NCI-H146 treated with DMSO at 0.1 percent for 48 hours (cell line): ENCODE results near the gene ADAMTSL3.
"Not testable (repeated sequence)": the region's sequence is repeated elsewhere in the genome, so short reads cannot be mapped to it uniquely, and the experiment has no call there.

Experiments used
- DNase-seq: peaks from one replicate; lab custom pipeline; 2025; ENCODE audit not compliant: unreplicated experiment; lab: John Stamatoyannopoulos, UW

Gene ADAMTSL3

DNA sequence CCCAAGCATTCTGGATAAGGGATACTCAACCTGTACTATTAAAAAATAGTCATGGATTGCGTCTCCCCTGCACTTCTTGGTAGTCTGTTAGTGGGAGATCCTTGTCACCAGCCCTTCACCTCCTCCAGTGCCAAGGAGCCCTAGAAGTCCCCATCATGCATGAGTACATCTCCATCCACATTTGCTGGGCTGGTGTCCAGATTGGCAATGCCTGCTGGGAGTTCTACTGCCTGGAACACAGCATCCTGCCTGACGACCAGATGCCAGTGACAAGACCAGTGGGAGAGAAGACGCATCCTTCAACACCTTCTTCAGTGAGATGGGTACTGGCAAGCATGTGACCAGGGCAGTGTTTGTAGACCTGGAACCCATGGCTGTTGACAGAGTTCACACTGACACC is 85.7 kb downstream of the ADAMTSL3 start:
- no peak for DNase-seq

DNA sequence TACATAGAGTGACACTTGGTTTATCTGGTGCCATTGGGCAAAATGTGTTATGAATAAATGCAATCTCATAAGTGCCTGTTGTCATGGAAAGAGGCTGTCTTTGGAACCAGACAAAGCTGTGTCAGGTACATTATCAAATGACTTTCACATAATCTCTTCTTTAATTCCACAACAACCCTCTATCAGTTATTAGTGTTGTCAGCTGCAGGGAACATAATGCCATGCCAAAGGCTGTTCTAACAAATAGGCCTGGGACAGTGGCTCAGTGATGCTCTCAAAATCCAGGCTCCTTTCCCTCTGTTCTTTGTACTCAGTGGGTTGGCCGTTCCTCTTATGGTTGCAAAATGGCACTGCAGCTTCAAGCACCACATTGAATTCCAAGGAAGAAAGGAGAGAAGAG is 91.8 kb downstream of the ADAMTSL3 start:
- no peak for DNase-seq

GRCh38 chr15:83746231-83746630 is 92.3 kb downstream of the ADAMTSL3 start:
- DNase-seq: no peak

- DNase-seq: no peak
Measured at GRCh38 chr15:83747050-83747717, 93.3 kb downstream of the ADAMTSL3 start.

DNA sequence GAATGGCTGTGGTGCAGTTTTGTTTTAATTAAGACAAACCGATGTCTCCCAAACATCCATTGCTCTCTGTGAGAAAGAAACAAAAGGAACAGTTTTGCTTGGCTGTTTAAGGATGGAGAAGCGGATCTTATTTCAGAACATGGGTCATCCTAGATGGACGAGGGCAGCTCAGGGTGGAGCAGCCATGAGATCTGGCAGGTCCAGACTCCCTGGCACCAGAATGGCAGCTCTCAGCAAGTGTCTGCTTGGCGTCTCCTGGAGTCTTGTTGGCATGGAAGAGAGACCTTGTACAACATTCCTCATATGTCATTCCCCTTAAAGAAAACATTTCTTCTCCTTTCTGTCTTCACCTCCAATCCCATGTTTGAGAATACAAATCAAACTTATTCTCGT is 93.8 kb downstream of the ADAMTSL3 start:
- DNase-seq: no peak

DNA sequence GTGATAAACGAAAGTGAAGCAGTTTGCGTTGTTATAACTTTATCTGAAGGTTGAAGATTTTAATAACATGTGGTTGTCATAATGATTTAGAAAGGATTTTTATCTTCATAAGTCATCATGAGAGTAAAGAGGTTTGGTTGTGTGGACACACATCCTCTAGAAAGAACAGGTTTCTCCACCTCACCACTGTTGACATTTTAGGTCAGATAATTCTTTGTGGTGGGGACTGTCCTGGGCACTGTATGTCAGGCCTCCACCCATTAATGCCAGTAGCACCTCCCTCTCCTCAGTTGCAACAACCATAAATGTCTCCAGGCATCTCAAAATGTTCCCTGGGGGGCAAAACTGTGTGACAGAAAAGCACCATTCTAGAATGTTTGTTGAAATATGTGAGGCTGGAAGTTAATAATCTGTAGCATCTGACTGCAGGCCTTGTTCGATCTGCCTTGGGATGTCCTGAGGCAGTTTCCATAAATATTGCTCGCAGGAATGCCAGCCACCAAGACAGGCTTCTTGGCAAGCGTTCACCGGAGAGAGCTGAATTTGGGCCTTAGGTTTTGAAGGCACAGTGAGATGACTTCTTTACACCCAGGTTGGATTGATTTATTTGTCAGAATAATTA is 100.1 kb downstream of the ADAMTSL3 start:
- DNase-seq: no peak

DNA sequence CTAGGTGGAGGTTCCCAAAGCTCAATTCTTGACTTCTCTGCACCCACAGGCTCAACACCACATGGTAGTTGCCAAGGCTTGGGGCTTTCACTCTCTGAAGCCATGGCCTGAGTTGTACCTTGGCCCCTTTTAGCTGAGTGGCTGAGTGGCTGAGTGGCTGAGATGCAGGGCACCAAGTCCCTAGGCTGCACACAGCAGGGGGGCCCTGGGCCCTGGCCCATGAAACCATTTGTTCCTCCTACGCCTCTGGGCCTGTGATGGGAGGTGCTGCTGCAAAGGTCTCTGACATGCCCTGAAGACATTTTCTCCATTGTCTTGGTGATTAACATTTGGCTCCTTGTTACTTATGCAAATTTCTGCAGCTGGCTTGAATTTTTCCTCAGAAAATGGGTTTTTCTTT is 103.4 kb downstream of the ADAMTSL3 start:
- not testable (repeated sequence) for DNase-seq

DNA sequence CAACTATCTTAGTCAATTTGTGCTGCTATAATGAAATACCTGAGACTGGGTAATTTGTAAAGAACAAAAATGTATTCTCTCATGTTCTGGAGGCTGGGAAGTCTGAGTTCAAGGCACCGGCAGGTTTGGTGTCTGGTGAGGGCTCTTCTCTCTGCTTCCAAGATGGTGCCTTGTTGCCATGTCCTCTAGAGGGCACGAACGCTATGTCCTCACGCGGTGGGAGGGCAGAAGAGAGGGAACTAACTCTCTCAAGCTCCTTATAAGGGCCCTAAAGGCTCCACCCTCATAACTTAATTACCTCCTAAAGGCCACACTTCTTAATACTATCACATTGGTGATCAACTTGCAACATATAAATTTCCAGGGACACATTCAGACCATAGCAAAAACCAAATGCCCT is 108.4 kb downstream of the ADAMTSL3 start:
- DNase-seq: no peak

DNA sequence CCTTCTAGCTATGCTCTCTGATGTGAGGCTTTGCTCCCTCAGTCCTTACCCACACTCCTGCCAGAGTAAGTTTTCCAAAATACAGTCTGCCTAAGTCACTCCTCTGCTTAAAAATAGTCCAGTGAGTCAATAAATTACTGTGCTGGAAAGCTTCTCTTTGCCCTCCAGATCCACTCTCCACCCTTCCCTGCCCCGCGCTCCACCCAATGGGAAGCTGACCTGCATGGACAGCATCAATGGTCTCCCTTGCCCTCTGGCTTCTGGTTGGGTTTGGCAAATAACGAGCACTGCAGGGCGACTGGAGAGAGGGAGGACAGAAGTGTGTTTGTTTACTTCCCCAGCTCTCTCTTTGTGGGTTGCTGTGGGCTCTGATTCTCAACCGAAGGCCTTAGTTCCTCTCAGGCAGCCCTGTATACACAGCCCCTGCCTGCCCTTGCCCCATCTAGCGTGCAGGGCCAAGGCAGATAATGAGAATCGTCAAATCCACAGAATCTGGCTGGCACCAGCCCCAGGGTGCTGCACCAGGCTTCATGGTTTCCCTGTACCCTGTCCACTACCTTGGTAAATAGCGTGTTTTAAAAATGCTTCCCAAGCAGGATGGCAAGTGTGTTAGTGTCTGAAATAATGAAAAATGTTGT is 110.4 kb downstream of the ADAMTSL3 start:
- DNase-seq: no peak

GRCh38 chr15:83766339-83766738 is 112.4 kb downstream of the ADAMTSL3 start:
- DNase-seq: no peak

DNA sequence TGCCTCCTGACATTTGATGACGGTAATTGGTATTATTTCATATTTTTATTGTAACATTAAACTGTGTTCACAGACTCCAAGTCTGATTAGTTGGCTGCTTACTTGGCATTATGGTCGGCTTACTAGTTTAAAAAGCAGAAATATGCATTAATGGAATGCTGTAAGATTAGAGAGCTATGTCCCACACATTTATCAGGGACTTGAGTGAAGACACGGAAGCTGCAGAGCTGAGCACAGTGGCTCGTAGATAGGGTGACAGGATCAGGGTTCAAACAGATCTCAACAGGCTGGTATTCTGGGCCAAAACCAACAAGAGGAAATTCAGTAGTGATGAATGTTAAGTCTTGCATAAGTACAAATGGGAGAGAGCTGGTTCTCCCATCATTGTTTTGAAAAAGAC is 113.8 kb downstream of the ADAMTSL3 start:
- DNase-seq: no peak

GRCh38 chr15:83769411-83769999 is 115.6 kb downstream of the ADAMTSL3 start:
- DNase-seq: no peak

DNA sequence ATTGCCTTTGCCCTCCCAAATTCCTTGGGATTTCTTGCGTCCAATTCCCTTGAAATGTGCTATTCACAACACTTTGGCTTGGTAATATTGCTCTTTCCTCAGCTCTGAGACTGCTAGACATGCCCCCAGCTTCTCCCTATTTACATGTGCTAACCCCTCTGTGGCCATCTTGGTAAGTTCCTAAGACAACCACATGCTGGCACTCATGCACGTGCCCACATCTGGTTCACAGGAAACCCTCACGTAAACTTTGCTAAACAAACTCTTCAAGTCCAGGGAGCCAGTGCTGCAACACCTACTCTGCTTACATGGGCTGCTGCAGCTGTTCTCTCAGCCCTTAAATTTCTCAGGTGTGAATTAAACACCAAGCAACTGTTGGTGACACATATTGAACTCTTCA is 121.8 kb downstream of the ADAMTSL3 start:
- no peak for DNase-seq

DNA sequence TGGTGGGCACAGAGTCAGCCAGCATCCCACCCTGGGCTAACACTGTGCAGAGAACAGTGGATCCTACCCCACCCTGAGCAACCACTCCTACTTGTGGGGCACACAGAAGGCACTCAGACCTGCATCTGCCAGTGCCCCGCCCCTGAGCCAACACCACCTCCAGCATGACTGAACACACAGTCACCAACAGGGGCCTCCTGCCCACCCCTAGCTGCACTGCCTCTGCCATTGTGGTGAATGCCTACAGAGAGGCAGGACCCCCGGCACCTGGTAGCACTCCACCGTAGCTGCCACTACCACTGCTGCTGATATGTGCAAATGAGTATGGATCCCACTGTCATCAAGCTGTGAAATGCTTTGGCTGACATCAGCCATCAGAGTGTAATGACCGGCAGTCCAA is 123.1 kb downstream of the ADAMTSL3 start:
- DNase-seq: no peak

GRCh38 chr15:83783227-83783626 is 129.3 kb downstream of the ADAMTSL3 start:
- DNase-seq: no peak

- no peak for DNase-seq
Measured at GRCh38 chr15:83784975-83785374, 131.1 kb downstream of the ADAMTSL3 start.

DNA sequence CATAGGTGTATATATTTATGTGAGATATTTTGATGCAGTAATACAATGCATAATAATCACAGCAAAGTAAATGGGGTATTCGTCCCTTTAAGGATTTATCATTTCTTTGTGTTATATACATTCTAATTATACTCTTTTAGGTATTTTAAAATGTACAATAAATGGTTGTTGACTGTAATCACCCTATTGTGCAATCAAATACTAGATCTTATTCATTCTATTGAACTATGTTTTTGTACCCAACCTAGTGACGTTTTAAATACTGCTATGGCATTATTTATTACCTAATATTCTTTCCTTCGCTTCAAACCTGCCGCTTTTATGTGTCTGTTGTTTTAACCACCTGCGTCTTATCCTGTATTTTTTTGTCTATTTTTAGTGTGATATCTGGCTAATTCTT is 132.4 kb downstream of the ADAMTSL3 start:
- no peak for DNase-seq

DNA sequence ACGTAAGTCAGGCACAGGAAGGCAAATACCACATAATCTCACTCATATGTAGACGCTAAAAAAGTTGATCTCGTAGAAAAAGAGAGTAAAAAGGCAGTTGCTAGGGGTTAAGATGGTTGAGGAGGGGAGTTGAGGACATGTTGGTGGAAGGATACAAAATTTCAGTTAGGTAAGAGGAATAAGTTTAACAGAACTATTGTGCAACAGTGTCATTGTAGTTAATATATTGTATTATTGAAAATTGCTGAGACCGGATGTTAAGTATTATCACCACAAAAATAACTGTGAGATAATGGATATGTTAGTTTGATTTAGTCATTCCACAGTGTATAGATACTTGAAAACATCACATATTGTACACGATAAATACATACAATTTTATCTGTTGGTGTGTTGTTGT is 139.1 kb downstream of the ADAMTSL3 start:
- no peak for DNase-seq

GRCh38 chr15:83794209-83794608 is 140.3 kb downstream of the ADAMTSL3 start:
- DNase-seq: no peak

DNA sequence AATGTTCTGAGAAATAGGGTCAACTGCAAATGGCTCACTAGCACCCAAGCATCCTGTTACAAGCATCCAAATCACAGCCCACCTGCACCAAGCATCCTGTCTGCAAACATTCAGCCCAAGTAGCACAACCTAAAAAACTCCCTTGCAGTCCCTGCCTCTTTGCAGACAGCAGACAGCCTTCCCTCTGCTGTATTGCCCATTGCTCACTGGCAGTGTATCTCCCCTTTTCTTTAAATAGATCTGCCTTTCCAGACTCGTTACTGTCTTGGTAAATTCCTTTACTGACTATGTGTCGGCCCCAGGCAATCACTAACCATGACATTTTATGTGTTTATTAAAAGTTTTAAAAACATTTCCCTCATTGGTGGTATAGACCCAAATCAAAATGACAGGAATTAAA is 155.4 kb downstream of the ADAMTSL3 start:
- DNase-seq: no peak

GRCh38 chr15:83810110-83810509 is 156.2 kb downstream of the ADAMTSL3 start:
- no peak for DNase-seq

- DNase-seq: no peak
Measured at GRCh38 chr15:83813682-83814081, 159.8 kb downstream of the ADAMTSL3 start.
